GM18517 (cell line): ENCODE measurements around the gene NDUFA1.
"Not testable (repeated sequence)": the region's sequence is repeated elsewhere in the genome, so short reads cannot be mapped to it uniquely, and the experiment has no call there.

Experiments used
- ATAC-seq: cut with Tn5 transposase; IDR thresholded peaks from one replicate; pipeline ENCODE4 v1.9.1; 2021; ENCODE audit warnings: mild to moderate bottlenecking, moderate library complexity; ENCODE audit not compliant: unreplicated experiment

NDUFA1 gene

GRCh38 chrX:119899125-119899524 is 27.5 kb downstream of the NDUFA1 start:
- no peak for ATAC-seq

- ATAC-seq: no peak
Observed at GRCh38 chrX:119900976-119901375, 29.3 kb downstream of the NDUFA1 start.

- no peak for ATAC-seq
Observed at GRCh38 chrX:119916310-119916709, 44.7 kb downstream of the NDUFA1 start.

- no peak for ATAC-seq
Observed at GRCh38 chrX:119917877-119918276, 46.2 kb downstream of the NDUFA1 start.

- no peak for ATAC-seq
Observed at GRCh38 chrX:119919835-119920585, 48.4 kb downstream of the NDUFA1 start.

- ATAC-seq: not testable (repeated sequence)
Observed at GRCh38 chrX:119922391-119922790, 50.8 kb downstream of the NDUFA1 start.
